ENCODE measurements around the gene CUX1. TPM values are rescaled to one million over a fixed set of nuclear protein-coding genes. Genes with fewer than 3 reads are reported as not detected.

CUX1 gene
- total RNA-seq, 1 experiment from 2014 or later: 39.6 TPM

DNA sequence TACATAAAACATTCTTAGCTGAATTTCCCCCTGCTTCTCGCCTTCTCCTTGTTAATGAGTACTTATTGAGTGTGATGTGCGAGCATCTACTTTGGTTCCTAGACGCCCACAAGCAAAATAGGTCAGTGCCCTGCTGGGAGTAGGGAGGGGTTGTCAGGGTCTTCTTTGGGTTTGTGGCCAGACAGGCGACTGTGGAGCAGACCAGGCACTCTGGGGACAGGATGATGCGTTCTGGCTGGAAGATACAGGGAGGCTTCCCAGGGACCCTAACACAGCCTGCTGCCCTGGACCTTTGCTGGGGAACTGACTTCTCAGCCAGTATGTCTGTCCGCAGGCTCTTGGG is 227.2 kb downstream of the CUX1 start:
- H3K9ac ChIP-seq (ENCODE audit: low read length): no peak overlapping the region
- intact Hi-C loops (cut with micrococcal nuclease): no loop called here
- no peaks in the 10 kb centered on the region for H3K27me3 ChIP-seq (ENCODE audit: low read length)
- no peak overlapping the region for H3K4me2 ChIP-seq (ENCODE audit: low read length)
- no TSS peak for BruUV-seq (replicated peaks)
- H3K9me2 ChIP-seq (replicated peaks; ENCODE audit: low read length): no peaks in the 10 kb centered on the region
- ChIA-PET CTCF (no interaction called here), POLR2A (ENCODE audit: unreplicated experiment) (no interaction called here)
- H3K27ac ChIP-seq (ENCODE audit: low read length): no peak overlapping the region
- TF ChIP-seq, protein P1, sequence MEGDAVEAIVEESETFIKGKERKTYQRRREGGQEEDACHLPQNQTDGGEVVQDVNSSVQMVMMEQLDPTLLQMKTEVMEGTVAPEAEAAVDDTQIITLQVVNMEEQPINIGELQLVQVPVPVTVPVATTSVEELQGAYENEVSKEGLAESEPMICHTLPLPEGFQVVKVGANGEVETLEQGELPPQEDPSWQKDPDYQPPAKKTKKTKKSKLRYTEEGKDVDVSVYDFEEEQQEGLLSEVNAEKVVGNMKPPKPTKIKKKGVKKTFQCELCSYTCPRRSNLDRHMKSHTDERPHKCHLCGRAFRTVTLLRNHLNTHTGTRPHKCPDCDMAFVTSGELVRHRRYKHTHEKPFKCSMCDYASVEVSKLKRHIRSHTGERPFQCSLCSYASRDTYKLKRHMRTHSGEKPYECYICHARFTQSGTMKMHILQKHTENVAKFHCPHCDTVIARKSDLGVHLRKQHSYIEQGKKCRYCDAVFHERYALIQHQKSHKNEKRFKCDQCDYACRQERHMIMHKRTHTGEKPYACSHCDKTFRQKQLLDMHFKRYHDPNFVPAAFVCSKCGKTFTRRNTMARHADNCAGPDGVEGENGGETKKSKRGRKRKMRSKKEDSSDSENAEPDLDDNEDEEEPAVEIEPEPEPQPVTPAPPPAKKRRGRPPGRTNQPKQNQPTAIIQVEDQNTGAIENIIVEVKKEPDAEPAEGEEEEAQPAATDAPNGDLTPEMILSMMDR (conservative IDR thresholded peaks at IDR 0.05; ENCODE audit: low read depth, low read length): no peak
- TF ChIP-seq EZH2 (IDR thresholded peaks at IDR 0.05; ENCODE audit: low read length, unreplicated experiment): no peak
- TF ChIP-seq EZH2phosphoT487 (IDR thresholded peaks at IDR 0.05; ENCODE audit: borderline replicate concordance, low read length): no peak
- H4K20me1 ChIP-seq (ENCODE audit: low read length): no peaks in the 10 kb centered on the region
- no peak overlapping the region for H2AFZ ChIP-seq (ENCODE audit: low read length)
- ATAC-seq (no peak), DNase-seq (no peak)
- no peaks in the 10 kb centered on the region for H3K36me3 ChIP-seq (ENCODE audit: low read depth, low read length)
- H3K4me3 ChIP-seq (ENCODE audit: low read length): no peak overlapping the region
- H3K9me3 ChIP-seq (ENCODE audit: low read length): no peaks in the 10 kb centered on the region
- H3K4me1 ChIP-seq (ENCODE audit: insufficient read depth, low read length): peaks cover 11% of the 10 kb centered on the region
- H3F3A ChIP-seq (ENCODE audit: low read length, unreplicated experiment): no peaks in the 10 kb centered on the region
- H3K79me2 ChIP-seq (ENCODE audit: low read length): no peaks in the 10 kb centered on the region

DNA sequence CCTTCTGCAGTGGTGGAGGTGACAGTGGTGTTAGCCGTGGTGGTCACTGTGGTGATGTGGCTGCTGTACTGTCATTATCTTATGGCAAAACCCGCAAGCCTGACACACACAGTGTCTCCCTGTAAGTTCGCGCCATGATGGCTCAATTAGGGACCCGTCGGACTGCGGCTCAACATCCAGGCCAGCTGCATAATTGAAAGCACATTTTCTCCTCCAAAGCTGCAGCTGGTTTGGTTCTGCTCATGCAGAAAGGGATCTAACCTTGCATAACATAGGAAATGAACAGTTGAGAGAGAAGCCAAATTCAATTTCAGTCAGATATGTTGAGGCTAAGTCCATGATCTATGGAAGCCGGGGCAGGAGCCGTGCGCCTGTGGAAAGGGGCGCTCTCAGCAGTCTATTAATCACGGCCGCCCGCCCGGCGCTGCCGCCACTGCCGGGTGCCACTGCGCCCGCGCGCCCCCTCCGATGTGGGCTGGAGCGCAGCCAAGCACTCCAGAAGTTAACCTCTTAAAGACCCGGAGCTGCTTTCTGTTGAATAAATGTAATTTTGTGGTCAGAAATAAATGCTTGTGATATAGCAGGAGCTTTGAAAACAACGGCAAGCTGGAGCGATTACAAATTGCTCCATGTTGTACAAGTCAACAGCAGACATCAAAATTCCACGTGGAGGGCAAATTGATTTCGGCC is 227.7 kb downstream of the CUX1 start:
- Histone ChIP-seq H3K4me1 (ENCODE audit: insufficient read depth, low read length) (peaks cover 11% of the 10 kb centered on the region), H3K9me2 (replicated peaks; ENCODE audit: low read length) (no peaks in the 10 kb centered on the region), H3K4me3 (ENCODE audit: low read length) (no peak overlapping the region), H3K79me2 (ENCODE audit: low read length) (no peaks in the 10 kb centered on the region), H4K20me1 (ENCODE audit: low read length) (no peaks in the 10 kb centered on the region), H3K36me3 (ENCODE audit: low read depth, low read length) (no peaks in the 10 kb centered on the region), H3K9ac (ENCODE audit: low read length) (no peak overlapping the region), H3K27me3 (ENCODE audit: low read length) (no peaks in the 10 kb centered on the region), H3F3A (ENCODE audit: low read length, unreplicated experiment) (no peaks in the 10 kb centered on the region), H3K4me2 (ENCODE audit: low read length) (no peak overlapping the region), H3K9me3 (ENCODE audit: low read length) (no peaks in the 10 kb centered on the region), H2AFZ (ENCODE audit: low read length) (no peak overlapping the region), H3K27ac (ENCODE audit: low read length) (no peak overlapping the region)
- TF ChIP-seq EZH2 (IDR thresholded peaks at IDR 0.05; ENCODE audit: low read length, unreplicated experiment) (no peak), EZH2phosphoT487 (IDR thresholded peaks at IDR 0.05; ENCODE audit: borderline replicate concordance, low read length) (no peak)
- TF ChIP-seq, protein P1 (conservative IDR thresholded peaks at IDR 0.05; ENCODE audit: low read depth, low read length): no peak
- intact Hi-C loops (cut with micrococcal nuclease): no loop called here
- no peak for ATAC-seq
- no peak for DNase-seq
- ChIA-PET POLR2A (ENCODE audit: unreplicated experiment) (no interaction called here), CTCF (interaction anchor here (0.7 kb wide), 1 partner anchor 199 kb away, joined by 4 read pairs; no protein-coding TSS in a partner anchor)
- BruUV-seq (replicated peaks): no TSS peak

- H2AFZ ChIP-seq (ENCODE audit: low read length): no peak overlapping the region
- H3K9me2 ChIP-seq (replicated peaks; ENCODE audit: low read length): no peaks in the 10 kb centered on the region
- intact Hi-C loops (cut with micrococcal nuclease): no loop called here
- no peaks in the 10 kb centered on the region for H3K36me3 ChIP-seq (ENCODE audit: low read depth, low read length)
- no peak for TF ChIP-seq EZH2 (IDR thresholded peaks at IDR 0.05; ENCODE audit: low read length, unreplicated experiment)
- TF ChIP-seq EZH2phosphoT487 (IDR thresholded peaks at IDR 0.05; ENCODE audit: borderline replicate concordance, low read length): no peak
- TF ChIP-seq, protein P1 (conservative IDR thresholded peaks at IDR 0.05; ENCODE audit: low read depth, low read length): no peak
- no peaks in the 10 kb centered on the region for H4K20me1 ChIP-seq (ENCODE audit: low read length)
- no peak overlapping the region for H3K9ac ChIP-seq (ENCODE audit: low read length)
- H3K79me2 ChIP-seq (ENCODE audit: low read length): no peaks in the 10 kb centered on the region
- no peaks in the 10 kb centered on the region for H3K9me3 ChIP-seq (ENCODE audit: low read length)
- no peak overlapping the region for H3K4me3 ChIP-seq (ENCODE audit: low read length)
- H3K4me1 ChIP-seq (ENCODE audit: insufficient read depth, low read length): peaks cover 11% of the 10 kb centered on the region
- H3K27me3 ChIP-seq (ENCODE audit: low read length): no peaks in the 10 kb centered on the region
- H3K4me2 ChIP-seq (ENCODE audit: low read length): no peak overlapping the region
- no TSS peak for BruUV-seq (replicated peaks)
- CTCF ChIA-PET: interaction anchor here (0.7 to 1.0 kb wide), 2 partner anchors 79 to 200 kb away, joined by 4 to 7 read pairs; no protein-coding TSS in a partner anchor
- H3F3A ChIP-seq (ENCODE audit: low read length, unreplicated experiment): no peaks in the 10 kb centered on the region
- POLR2A ChIA-PET (ENCODE audit: unreplicated experiment): no interaction called here
- ATAC-seq (no peak), DNase-seq (no peak)
- no peak overlapping the region for H3K27ac ChIP-seq (ENCODE audit: low read length)
Observed at GRCh38 chr7:102045681-102046372, 228.4 kb downstream of the CUX1 start.
